Measurements from ENCODE around the gene CDH8. TPM values are rescaled to one million over a fixed set of nuclear protein-coding genes. Genes with fewer than 3 reads are reported as not detected.

Gene CDH8
- polyA plus RNA-seq, 1 of the 3 experiments (the other 2 are of a cell fraction): 0.05 TPM

DNA sequence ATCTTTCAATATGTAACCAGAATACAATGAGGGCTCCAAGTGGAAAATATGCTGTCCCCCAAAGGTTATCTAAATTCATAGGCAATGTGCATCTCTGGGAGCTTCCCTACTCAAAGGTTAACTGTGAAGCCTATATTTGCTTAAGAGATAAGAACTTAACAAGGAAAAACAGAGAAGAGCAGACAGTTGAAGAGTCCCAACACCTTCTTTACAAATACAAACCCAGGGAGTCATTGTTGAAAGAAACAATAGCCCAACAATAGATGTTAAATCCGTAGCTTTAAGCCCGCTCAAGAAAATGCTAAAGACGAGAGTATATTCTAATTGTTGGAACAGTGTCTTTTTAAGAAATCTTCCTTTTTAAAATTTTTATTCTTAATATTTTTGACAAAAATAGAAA, 87.8 kb downstream of the CDH8 start:
- Histone ChIP-seq H3K4me1 (ENCODE audit: control insufficient read depth in 1 of 2, insufficient read depth in 2 of 2, low read depth in 1 of 2, low read length in 1 of 2) (no peaks in the 10 kb centered on the region; a peak in 1 of 4 replicates), H3K79me2 (ENCODE audit: insufficient read depth) (no peaks in the 10 kb centered on the region), H3K9ac (no peak overlapping the region), H2AFZ (ENCODE audit: low read depth) (no peak overlapping the region), H3K9me3 (no peaks in the 10 kb centered on the region), H3K4me3 (ENCODE audit: low read depth in 2 of 2, low read length in 1 of 2) (no peak overlapping the region), H3K4me2 (no peak overlapping the region), H3K27ac (ENCODE audit: low read depth in 2 of 2, low read length in 1 of 2) (no peak overlapping the region), H3K27me3 (ENCODE audit: insufficient read depth) (no peaks in the 10 kb centered on the region), H4K20me1 (ENCODE audit: insufficient read depth) (no peaks in the 10 kb centered on the region), H3K36me3 (replicated peaks in 1 of 2; ENCODE audit: control insufficient read depth in 1 of 2, insufficient read depth in 2 of 2, low read length in 1 of 2) (no peaks in the 10 kb centered on the region), H3K9me2 (no peaks in the 10 kb centered on the region), H3F3A (replicated peaks; ENCODE audit: insufficient read depth) (no peaks in the 10 kb centered on the region)
- TF ChIP-seq NRF1 (IDR thresholded peaks at IDR 0.05; ENCODE audit: low read depth, low read length) (no peak), ELF1 (IDR thresholded peaks at IDR 0.05) (no peak), GATA2 (CRISPR knock-in tag; IDR thresholded peaks at IDR 0.05) (no peak), JUND (IDR thresholded peaks at IDR 0.05) (no peak), GABPA (IDR thresholded peaks at IDR 0.05; ENCODE audit: low read depth) (no peak), POLR2AphosphoS5 (IDR thresholded peaks at IDR 0.05; ENCODE audit: low read depth, low read length) (no peak)
- TF ChIP-seq, protein P1, sequence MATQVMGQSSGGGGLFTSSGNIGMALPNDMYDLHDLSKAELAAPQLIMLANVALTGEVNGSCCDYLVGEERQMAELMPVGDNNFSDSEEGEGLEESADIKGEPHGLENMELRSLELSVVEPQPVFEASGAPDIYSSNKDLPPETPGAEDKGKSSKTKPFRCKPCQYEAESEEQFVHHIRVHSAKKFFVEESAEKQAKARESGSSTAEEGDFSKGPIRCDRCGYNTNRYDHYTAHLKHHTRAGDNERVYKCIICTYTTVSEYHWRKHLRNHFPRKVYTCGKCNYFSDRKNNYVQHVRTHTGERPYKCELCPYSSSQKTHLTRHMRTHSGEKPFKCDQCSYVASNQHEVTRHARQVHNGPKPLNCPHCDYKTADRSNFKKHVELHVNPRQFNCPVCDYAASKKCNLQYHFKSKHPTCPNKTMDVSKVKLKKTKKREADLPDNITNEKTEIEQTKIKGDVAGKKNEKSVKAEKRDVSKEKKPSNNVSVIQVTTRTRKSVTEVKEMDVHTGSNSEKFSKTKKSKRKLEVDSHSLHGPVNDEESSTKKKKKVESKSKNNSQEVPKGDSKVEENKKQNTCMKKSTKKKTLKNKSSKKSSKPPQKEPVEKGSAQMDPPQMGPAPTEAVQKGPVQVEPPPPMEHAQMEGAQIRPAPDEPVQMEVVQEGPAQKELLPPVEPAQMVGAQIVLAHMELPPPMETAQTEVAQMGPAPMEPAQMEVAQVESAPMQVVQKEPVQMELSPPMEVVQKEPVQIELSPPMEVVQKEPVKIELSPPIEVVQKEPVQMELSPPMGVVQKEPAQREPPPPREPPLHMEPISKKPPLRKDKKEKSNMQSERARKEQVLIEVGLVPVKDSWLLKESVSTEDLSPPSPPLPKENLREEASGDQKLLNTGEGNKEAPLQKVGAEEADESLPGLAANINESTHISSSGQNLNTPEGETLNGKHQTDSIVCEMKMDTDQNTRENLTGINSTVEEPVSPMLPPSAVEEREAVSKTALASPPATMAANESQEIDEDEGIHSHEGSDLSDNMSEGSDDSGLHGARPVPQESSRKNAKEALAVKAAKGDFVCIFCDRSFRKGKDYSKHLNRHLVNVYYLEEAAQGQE (IDR thresholded peaks at IDR 0.05; ENCODE audit: low read depth, low read length): no peak
- WGBS (ENCODE audit: low lambda C conversion rate): 54% methylated on average over 3 of the region's 3 CpGs
- no peak for DNase-seq
- ChIA-PET CTCF (no interaction called here), POLR2A (no interaction called here)

DNA sequence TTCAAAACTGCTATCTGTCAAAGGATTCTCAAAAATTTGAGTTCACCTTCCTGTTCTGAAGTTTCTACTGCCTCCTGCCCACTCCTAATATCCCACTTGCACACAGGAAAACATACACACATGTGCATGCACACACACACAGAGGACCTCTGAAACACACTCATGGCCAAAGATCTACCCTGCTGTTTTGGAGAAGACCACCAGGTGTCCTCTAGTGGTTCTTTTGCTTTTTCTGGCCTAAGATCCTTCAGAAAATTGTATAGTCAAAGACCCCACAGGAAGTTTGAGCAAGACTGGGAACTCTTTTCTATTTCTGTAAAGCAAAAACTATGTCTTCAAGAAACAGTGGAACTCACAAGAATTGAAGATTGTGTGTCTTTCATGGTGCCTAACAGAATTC, 90.2 kb downstream of the CDH8 start:
- H3K4me1 ChIP-seq (ENCODE audit: control insufficient read depth in 1 of 2, insufficient read depth in 2 of 2, low read depth in 1 of 2, low read length in 1 of 2): no peaks in the 10 kb centered on the region; a peak in 1 of 4 replicates
- ChIA-PET POLR2A (no interaction called here), CTCF (no interaction called here)
- no peaks in the 10 kb centered on the region for H3K79me2 ChIP-seq (ENCODE audit: insufficient read depth)
- no peak overlapping the region for H3K9ac ChIP-seq
- no peaks in the 10 kb centered on the region for H4K20me1 ChIP-seq (ENCODE audit: insufficient read depth)
- no peaks in the 10 kb centered on the region for H3K36me3 ChIP-seq (replicated peaks in 1 of 2; ENCODE audit: control insufficient read depth in 1 of 2, insufficient read depth in 2 of 2, low read length in 1 of 2)
- H3K4me2 ChIP-seq: no peak overlapping the region
- H2AFZ ChIP-seq (ENCODE audit: low read depth): no peak overlapping the region
- no peaks in the 10 kb centered on the region for H3K9me3 ChIP-seq
- no peak overlapping the region for H3K4me3 ChIP-seq (ENCODE audit: low read depth in 2 of 2, low read length in 1 of 2)
- TF ChIP-seq, protein P1 (IDR thresholded peaks at IDR 0.05; ENCODE audit: low read depth, low read length): no peak
- TF ChIP-seq EZH2phosphoT487 (IDR thresholded peaks at IDR 0.05; ENCODE audit: borderline replicate concordance, low read depth) (no peak), TEAD4 (IDR thresholded peaks at IDR 0.05; ENCODE audit: borderline replicate concordance, insufficient read depth) (no peak), TAF1 (IDR thresholded peaks at IDR 0.05; ENCODE audit: borderline replicate concordance, low read depth, low read length) (no peak), FOSL2 (IDR thresholded peaks at IDR 0.05; ENCODE audit: borderline replicate concordance, low read depth) (no peak), SIN3A (IDR thresholded peaks at IDR 0.05; ENCODE audit: borderline replicate concordance, low read depth, low read length) (no peak), YY1 (IDR thresholded peaks at IDR 0.05; ENCODE audit: low read depth) (no peak), GABPA (IDR thresholded peaks at IDR 0.05; ENCODE audit: low read depth) (no peak), MEF2A (IDR thresholded peaks at IDR 0.05; ENCODE audit: borderline replicate concordance, low read depth) (no peak)
- TF ChIP-seq, protein P2, sequence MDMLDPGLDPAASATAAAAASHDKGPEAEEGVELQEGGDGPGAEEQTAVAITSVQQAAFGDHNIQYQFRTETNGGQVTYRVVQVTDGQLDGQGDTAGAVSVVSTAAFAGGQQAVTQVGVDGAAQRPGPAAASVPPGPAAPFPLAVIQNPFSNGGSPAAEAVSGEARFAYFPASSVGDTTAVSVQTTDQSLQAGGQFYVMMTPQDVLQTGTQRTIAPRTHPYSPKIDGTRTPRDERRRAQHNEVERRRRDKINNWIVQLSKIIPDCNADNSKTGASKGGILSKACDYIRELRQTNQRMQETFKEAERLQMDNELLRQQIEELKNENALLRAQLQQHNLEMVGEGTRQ (IDR thresholded peaks at IDR 0.05; ENCODE audit: borderline replicate concordance, low read depth, low read length): no peak
- TF ChIP-seq, protein P3, sequence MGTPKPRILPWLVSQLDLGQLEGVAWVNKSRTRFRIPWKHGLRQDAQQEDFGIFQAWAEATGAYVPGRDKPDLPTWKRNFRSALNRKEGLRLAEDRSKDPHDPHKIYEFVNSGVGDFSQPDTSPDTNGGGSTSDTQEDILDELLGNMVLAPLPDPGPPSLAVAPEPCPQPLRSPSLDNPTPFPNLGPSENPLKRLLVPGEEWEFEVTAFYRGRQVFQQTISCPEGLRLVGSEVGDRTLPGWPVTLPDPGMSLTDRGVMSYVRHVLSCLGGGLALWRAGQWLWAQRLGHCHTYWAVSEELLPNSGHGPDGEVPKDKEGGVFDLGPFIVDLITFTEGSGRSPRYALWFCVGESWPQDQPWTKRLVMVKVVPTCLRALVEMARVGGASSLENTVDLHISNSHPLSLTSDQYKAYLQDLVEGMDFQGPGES (IDR thresholded peaks at IDR 0.05; ENCODE audit: low read depth, low read length): no peak
- no peaks in the 10 kb centered on the region for H3K27me3 ChIP-seq (ENCODE audit: insufficient read depth)
- DNase-seq: no peak
- no peaks in the 10 kb centered on the region for H3F3A ChIP-seq (replicated peaks; ENCODE audit: insufficient read depth)
- no peaks in the 10 kb centered on the region for H3K9me2 ChIP-seq
- H3K27ac ChIP-seq (ENCODE audit: low read depth in 2 of 2, low read length in 1 of 2): no peak overlapping the region

Measured in SK-N-SH (cell line).